ENCODE measurements around the gene PRR23B. TPM values are rescaled to one million over a fixed set of nuclear protein-coding genes. Genes with fewer than 3 reads are reported as not detected.

PRR23B gene
- total and polyA plus RNA-seq, 2 donors (not counting 1 experiment from before 2014, with no cell fraction given), result not detected

GRCh38 chr3:138976047-138976446 is 44.7 kb downstream of the PRR23B start:
- H3K9me3 ChIP-seq (ENCODE audit: control extremely low read depth in 1 of 3, control insufficient read depth in 2 of 3, insufficient read depth in 1 of 3, low read length in 2 of 3), result no peaks in the 10 kb centered on the region
- no peak for DNase-seq
- intact Hi-C loops (cut with micrococcal nuclease), result no loop called here
- no peaks in the 10 kb centered on the region for H3K36me3 ChIP-seq (replicated peaks in 1 of 2; ENCODE audit: control extremely low read depth in 1 of 2, control insufficient read depth in 1 of 2, extremely low read depth in 1 of 2, insufficient read depth in 2 of 2, low read length in 1 of 2)
- no peaks in the 10 kb centered on the region for H3K4me1 Mint-ChIP-seq
- peaks cover 14% of the 10 kb centered on the region for H3K27me3 Mint-ChIP-seq
- H3K4me3 Mint-ChIP-seq, result no peak overlapping the region
- ChIA-PET POLR2A (no interaction called here), CTCF (no interaction called here)
- H3K4me1 ChIP-seq (ENCODE audit: control insufficient read depth in 2 of 2, insufficient read depth in 2 of 2, low read length in 2 of 2), result no peaks in the 10 kb centered on the region
- no peaks in the 10 kb centered on the region for H3K79me2 ChIP-seq (ENCODE audit: control insufficient read depth, insufficient read depth, low read length)
- no peak overlapping the region for H3K27ac Mint-ChIP-seq
- no peak overlapping the region for H3K4me2 ChIP-seq (replicated peaks; ENCODE audit: low read depth, low read length, poor library complexity, severe bottlenecking)
- no peak for ATAC-seq (ENCODE audit: low read depth)
- H3K27ac ChIP-seq (ENCODE audit: low read length in 2 of 2), result no peak overlapping the region
- no peaks in the 10 kb centered on the region for H3K9me3 Mint-ChIP-seq (ENCODE audit: insufficient read depth)
- no peak overlapping the region for H3K4me3 ChIP-seq (ENCODE audit: control extremely low read depth in 1 of 5, extremely low read depth in 1 of 5, insufficient read depth in 1 of 5, low read depth in 2 of 5, low read length in 4 of 5)
- TF ChIP-seq CTCF (IDR thresholded peaks at IDR 0.05) (no peak), EZH2 (IDR thresholded peaks at IDR 0.05; ENCODE audit: borderline replicate concordance, insufficient read depth, low read depth, low read length, poor library complexity, severe bottlenecking) (no peak)
- H4K20me1 ChIP-seq (ENCODE audit: control insufficient read depth, insufficient read depth, low read length, poor library complexity, severe bottlenecking), result no peaks in the 10 kb centered on the region
- no peaks in the 10 kb centered on the region for H3K27me3 ChIP-seq (replicated peaks in 1 of 4; ENCODE audit: control extremely low read depth in 1 of 4, control insufficient read depth in 3 of 4, insufficient read depth in 4 of 4, low read length in 3 of 4)
- no peak overlapping the region for H3K9ac ChIP-seq (ENCODE audit: low read length)
- H2AFZ ChIP-seq (ENCODE audit: insufficient read depth, low read depth, low read length, poor library complexity, severe bottlenecking), result no peak overlapping the region

DNA sequence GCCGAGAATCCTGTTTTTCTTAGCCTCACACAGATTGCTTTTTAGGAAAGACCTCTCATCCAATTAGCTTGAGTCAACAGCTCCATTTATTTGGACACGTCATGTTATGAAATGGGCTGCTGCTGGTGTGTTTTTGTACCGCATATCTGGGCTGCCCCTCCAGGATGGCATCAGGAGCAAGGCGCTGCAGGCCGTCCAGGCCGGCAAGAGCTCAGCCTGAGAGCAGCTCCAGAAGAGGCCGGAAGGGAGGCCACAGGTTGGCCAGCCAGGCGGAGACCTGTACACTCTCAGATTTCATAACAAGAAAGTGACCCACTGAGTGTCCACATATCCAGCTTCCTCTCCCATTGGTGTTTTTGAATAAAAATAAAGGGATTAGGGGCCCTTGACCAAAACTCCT is 45.4 kb downstream of the PRR23B start:
- H3K4me3 ChIP-seq (ENCODE audit: control extremely low read depth in 1 of 5, extremely low read depth in 1 of 5, insufficient read depth in 1 of 5, low read depth in 2 of 5, low read length in 4 of 5), result no peak overlapping the region
- POLR2A ChIA-PET, result no interaction called here
- H4K20me1 ChIP-seq (ENCODE audit: control insufficient read depth, insufficient read depth, low read length, poor library complexity, severe bottlenecking), result no peaks in the 10 kb centered on the region
- H3K4me1 ChIP-seq (ENCODE audit: control insufficient read depth in 2 of 2, insufficient read depth in 2 of 2, low read length in 2 of 2), result no peaks in the 10 kb centered on the region
- H3K79me2 ChIP-seq (ENCODE audit: control insufficient read depth, insufficient read depth, low read length), result no peaks in the 10 kb centered on the region
- 100% methylated on average over 4 of the region's 8 CpGs for WGBS (ENCODE audit: insufficient coverage)
- ATAC-seq (ENCODE audit: low read depth) (no peak), DNase-seq (no peak)
- no peaks in the 10 kb centered on the region for H3K27me3 ChIP-seq (replicated peaks in 1 of 4; ENCODE audit: control extremely low read depth in 1 of 4, control insufficient read depth in 3 of 4, insufficient read depth in 4 of 4, low read length in 3 of 4)
- no peak overlapping the region for H3K27ac ChIP-seq (ENCODE audit: low read length in 2 of 2)
- no peak overlapping the region for H3K4me3 Mint-ChIP-seq
- CTCF ChIA-PET, result no interaction called here
- no peak for TF ChIP-seq CTCF (IDR thresholded peaks at IDR 0.05)
- no peak for TF ChIP-seq EZH2 (IDR thresholded peaks at IDR 0.05; ENCODE audit: borderline replicate concordance, insufficient read depth, low read depth, low read length, poor library complexity, severe bottlenecking)
- H3K4me2 ChIP-seq (replicated peaks; ENCODE audit: low read depth, low read length, poor library complexity, severe bottlenecking), result no peak overlapping the region
- intact Hi-C loops (cut with micrococcal nuclease), result no loop called here
- H3K36me3 ChIP-seq (replicated peaks in 1 of 2; ENCODE audit: control extremely low read depth in 1 of 2, control insufficient read depth in 1 of 2, extremely low read depth in 1 of 2, insufficient read depth in 2 of 2, low read length in 1 of 2), result no peaks in the 10 kb centered on the region
- no peak overlapping the region for H2AFZ ChIP-seq (ENCODE audit: insufficient read depth, low read depth, low read length, poor library complexity, severe bottlenecking)
- no peak overlapping the region for H3K9ac ChIP-seq (ENCODE audit: low read length)
- H3K9me3 ChIP-seq (ENCODE audit: control extremely low read depth in 1 of 3, control insufficient read depth in 2 of 3, insufficient read depth in 1 of 3, low read length in 2 of 3), result no peaks in the 10 kb centered on the region
- H3K27me3 Mint-ChIP-seq, result peaks cover 15% of the 10 kb centered on the region
- no peaks in the 10 kb centered on the region for H3K9me3 Mint-ChIP-seq (ENCODE audit: insufficient read depth)
- no peak overlapping the region for H3K27ac Mint-ChIP-seq
- no peaks in the 10 kb centered on the region for H3K4me1 Mint-ChIP-seq

All from B cell (primary cell).